Measurements from ENCODE around the gene PRKCA. TPM values are rescaled to one million over a fixed set of nuclear protein-coding genes. Genes with fewer than 3 reads are reported as not detected.

PRKCA gene
- total and polyA plus RNA-seq, 2 of the 13 experiments (the other 11 are each of a cell fraction or from before 2014, with no cell fraction given) = 18.5 to 21.5 TPM

- ATAC-seq = no peak
- Histone ChIP-seq H3K4me3 (replicated peaks in 1 of 3; ENCODE audit: insufficient read depth in 1 of 3, low read depth in 2 of 3, low read length in 3 of 3) (no peak overlapping the region), H2AFZ (ENCODE audit: low read length) (no peak overlapping the region), H3K27ac (ENCODE audit: extremely low read length, insufficient read depth, low read length) (no peak overlapping the region), H3K4me2 (ENCODE audit: low read depth, low read length) (no peak overlapping the region), H3K9me3 (ENCODE audit: low read length) (no peaks in the 10 kb centered on the region), H3K79me2 (ENCODE audit: insufficient read depth, low read length) (no peaks in the 10 kb centered on the region), H3K4me1 (ENCODE audit: insufficient read depth, low read length) (no peaks in the 10 kb centered on the region), H3K27me3 (ENCODE audit: control insufficient read depth in 1 of 2, insufficient read depth in 2 of 2, low read length in 2 of 2) (no peaks in the 10 kb centered on the region), H4K20me1 (ENCODE audit: insufficient read depth, low read length) (no peaks in the 10 kb centered on the region), H3K36me3 (replicated peaks in 1 of 2; ENCODE audit: control insufficient read depth in 1 of 2, insufficient read depth in 2 of 2, low read length in 2 of 2) (peaks cover 3 to 10% of the 10 kb centered on the region in 2 experiments; a peak in 2 of 5 replicates), H3K9ac (ENCODE audit: insufficient read depth, low read depth, low read length) (no peak overlapping the region)
- no peak for FAIRE-seq
- ChIA-PET CTCF (ENCODE audit: low intra/inter-chr PET ratio, low total read pairs) (no interaction called here), POLR2A (no interaction called here)
- 97% methylated on average over 7 of the region's 7 CpGs for WGBS (ENCODE audit: low lambda C conversion rate)
- no TSS peak for BruUV-seq (replicated peaks)
- intact Hi-C loops (cut with micrococcal nuclease; ENCODE audit: unreplicated experiment) = no loop called here
- in situ Hi-C loops (cut with HindIII; ENCODE audit: extremely low pct_ligation_motif_present, low pct_unique_long_range_greater_than_20kb) = no loop called here
- TF ChIP-seq ZNF367 (CRISPR knock-in tag; IDR thresholded peaks at IDR 0.05; ENCODE audit: borderline replicate concordance) (no peak), FOXP1 (IDR thresholded peaks at IDR 0.05) (no peak), FOXP1 (CRISPR knock-in tag; IDR thresholded peaks at IDR 0.05) (no peak), ZBTB37 (CRISPR knock-in tag; IDR thresholded peaks at IDR 0.05) (no peak), ZNF589 (CRISPR knock-in tag; conservative IDR thresholded peaks at IDR 0.05) (no peak), MLLT10 (CRISPR knock-in tag; IDR thresholded peaks at IDR 0.05) (no peak), HMG20B (CRISPR knock-in tag; conservative IDR thresholded peaks at IDR 0.05) (no peak), AKAP8 (CRISPR knock-in tag; IDR thresholded peaks at IDR 0.05) (no peak), SRSF4 (IDR thresholded peaks at IDR 0.05; ENCODE audit: low read depth, low read length, poor library complexity, severe bottlenecking) (no peak), HNF4A (CRISPR knock-in tag; IDR thresholded peaks at IDR 0.05) (no peak), ETV6 (CRISPR knock-in tag; conservative IDR thresholded peaks at IDR 0.05) (no peak)
- no peak for DNase-seq (ENCODE audit: low spot score)
Observed at GRCh38 chr17:66635386-66636045, 333.1 kb downstream of the PRKCA start.

Data from HepG2 (cell line).